HepG2 (cell line): ENCODE measurements around the gene STMN3. TPM values are rescaled to one million over a fixed set of nuclear protein-coding genes. Genes with fewer than 3 reads are reported as not detected.

Experiments used
- ATF7-NPFF ChIP-seq: sonication (generic); formaldehyde crosslinking; IDR thresholded peaks from 2 replicates; pipeline ENCODE4 v1.8.1; 2023; ENCODE audit warnings: mild to moderate bottlenecking, low read depth, missing genetic modification reagents, moderate library complexity
- CHD2 ChIP-seq: IDR thresholded peaks from 2 replicates; pipeline ENCODE4 v1.6.1; 2011; ENCODE audit warnings: low read depth, low read length, improper control_type of control experiment
- ESRRA ChIP-seq: sonication (generic); formaldehyde crosslinking; IDR thresholded peaks from 2 replicates; pipeline ENCODE4 v1.5.1; 2020; ENCODE audit warnings: mild to moderate bottlenecking, low read depth, missing genetic modification reagents
- FOXK2 ChIP-seq: fragments of 450-650 bp; IDR thresholded peaks from 2 replicates; pipeline ENCODE4 v1.6.1; 2016
- HNRNPK ChIP-seq: fragments of 200-400 bp; formaldehyde crosslinking; IDR thresholded peaks from 2 replicates; pipeline ENCODE4 v1.6.1; 2018; ENCODE audit warnings: low read length, low read depth, moderate library complexity, mild to moderate bottlenecking; ENCODE audit not compliant: poor library complexity, severe bottlenecking
- LCORL ChIP-seq, 2 experiments: fragments of 450-650 bp in 1 of 2; sonication (generic) in 1 of 2; formaldehyde crosslinking in 1 of 2; IDR thresholded peaks; 2 replicates each; pipeline versions ENCODE4 v1.5.0 to v1.6.1; 2017 to 2020; ENCODE audit warnings: antibody characterized with exemption in 1 of 2, missing genetic modification reagents in 1 of 2
- NAIF1 ChIP-seq: sonication (generic); formaldehyde crosslinking; IDR thresholded peaks from 2 replicates; pipeline ENCODE4 v1.5.0; 2020; ENCODE audit warnings: mild to moderate bottlenecking, missing genetic modification reagents, borderline replicate concordance
- RBAK ChIP-seq: sonication (generic); formaldehyde crosslinking; IDR thresholded peaks from 2 replicates; pipeline ENCODE4 v1.5.1; 2020; ENCODE audit warnings: mild to moderate bottlenecking, missing genetic modification reagents
- SOX5 ChIP-seq: IDR thresholded peaks from 2 replicates; pipeline ENCODE4 v1.6.1; 2016; ENCODE audit warnings: borderline replicate concordance
- THAP11 ChIP-seq: IDR thresholded peaks from 2 replicates; pipeline ENCODE4 v1.6.1; 2016; ENCODE audit warnings: missing biosample characterization, missing genetic modification reagents
- UBTF ChIP-seq: sonication (generic); formaldehyde crosslinking; IDR thresholded peaks from 2 replicates; pipeline ENCODE4 v1.4.0; 2020; ENCODE audit warnings: mild to moderate bottlenecking, missing genetic modification reagents
- YEATS2 ChIP-seq: sonication (generic); formaldehyde crosslinking; IDR thresholded peaks from 2 replicates; pipeline ENCODE4 v1.4.0; 2020; ENCODE audit warnings: missing genetic modification reagents, borderline replicate concordance
- ZBTB7A ChIP-seq: sonication (generic); formaldehyde crosslinking; IDR thresholded peaks from 2 replicates; pipeline ENCODE4 v1.8.0; 2022; ENCODE audit warnings: mild to moderate bottlenecking, missing genetic modification reagents
- ZBTB7B ChIP-seq: sonication (generic); formaldehyde crosslinking; IDR thresholded peaks from 2 replicates; pipeline ENCODE4 v1.4.0; 2020; ENCODE audit warnings: missing genetic modification reagents
- ZNF354B ChIP-seq: sonication (generic); formaldehyde crosslinking; IDR thresholded peaks from 2 replicates; pipeline ENCODE4 v1.8.0; 2022; ENCODE audit warnings: mild to moderate bottlenecking, missing genetic modification reagents
- ZNF780A ChIP-seq: sonication (generic); formaldehyde crosslinking; IDR thresholded peaks from 2 replicates; pipeline ENCODE4 v1.8.0; 2022; ENCODE audit warnings: mild to moderate bottlenecking, missing genetic modification reagents, moderate library complexity
- ZSCAN20 ChIP-seq: sonication (generic); formaldehyde crosslinking; IDR thresholded peaks from 2 replicates; pipeline ENCODE4 v1.4.0; 2020; ENCODE audit warnings: missing genetic modification reagents, mild to moderate bottlenecking, borderline replicate concordance
- ZXDC ChIP-seq: sonication (generic); formaldehyde crosslinking; IDR thresholded peaks from 2 replicates; pipeline ENCODE4 v1.5.0; 2020; ENCODE audit warnings: mild to moderate bottlenecking, missing genetic modification reagents
- polyA plus RNA-seq, 8 experiments: library from polyadenylated mRNA; depleted of rRNA in 3 of 8; stranded (reverse) in 7 of 8; unstranded in 1 of 8; fragments of >200 nt; fragmentation: Illumina TruSeq in 4 of 8; extraction: Trizol in 4 of 8; gene quantifications; 2 replicates each; pipeline versions ENCODE4 v1.2.1 to v1.2.3, GENCODE V29; 2011 to 2016; ENCODE audit warnings: low read depth in 4 of 8, missing spikeins in 1 of 8, mixed read lengths in 1 of 8; ENCODE audit not compliant: insufficient read depth in 1 of 8
- total RNA-seq, 5 experiments: library from RNA; depleted of rRNA; stranded (reverse); fragments of >200 nt; fragmentation: Illumina TruSeq; extraction: Trizol; gene quantifications; 2 replicates each; pipeline ENCODE4 v1.2.3, GENCODE V29; 2016; ENCODE audit warnings: low read depth in 1 of 5
- TF ChIP-seq, protein P1 (sequence below): sonication (generic); formaldehyde crosslinking; IDR thresholded peaks from 2 replicates; pipeline ENCODE4 v1.4.0; 2020; ENCODE audit warnings: mild to moderate bottlenecking, missing genetic modification reagents
- TF ChIP-seq, protein P2 (sequence below): sonication (generic); formaldehyde crosslinking; IDR thresholded peaks from 2 replicates; pipeline ENCODE4 v1.8.0; 2022; ENCODE audit warnings: low read depth, missing genetic modification reagents

Gene STMN3
- total and polyA plus RNA-seq, 2 of the 13 experiments (the other 11 are each of a cell fraction or from before 2014, with no cell fraction given), result 21.0 to 48.3 TPM

GRCh38 chr20:63652192-63652980 is 838 bp downstream of the STMN3 start (continued):
- no peak for TF ChIP-seq YEATS2 (CRISPR knock-in tag)
- TF ChIP-seq RBAK (CRISPR knock-in tag), result no peak
- TF ChIP-seq ZXDC, result no peak
- 0 out of 2 replicates have a peak, but pooled peaks have one; percentile 72 for TF ChIP-seq ZNF354B (CRISPR knock-in tag)
- TF ChIP-seq THAP11 (CRISPR knock-in tag), result peak; percentile 30; the same call in 1 of the 2 replicates
- TF ChIP-seq NAIF1, result no peak; the same call in 1 of the 2 replicates
- no peak for TF ChIP-seq FOXK2
- TF ChIP-seq, protein P1, sequence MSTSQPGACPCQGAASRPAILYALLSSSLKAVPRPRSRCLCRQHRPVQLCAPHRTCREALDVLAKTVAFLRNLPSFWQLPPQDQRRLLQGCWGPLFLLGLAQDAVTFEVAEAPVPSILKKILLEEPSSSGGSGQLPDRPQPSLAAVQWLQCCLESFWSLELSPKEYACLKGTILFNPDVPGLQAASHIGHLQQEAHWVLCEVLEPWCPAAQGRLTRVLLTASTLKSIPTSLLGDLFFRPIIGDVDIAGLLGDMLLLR (CRISPR knock-in tag), result peak; percentile 40; the same call in 1 of the 2 replicates
- TF ChIP-seq, protein P2, sequence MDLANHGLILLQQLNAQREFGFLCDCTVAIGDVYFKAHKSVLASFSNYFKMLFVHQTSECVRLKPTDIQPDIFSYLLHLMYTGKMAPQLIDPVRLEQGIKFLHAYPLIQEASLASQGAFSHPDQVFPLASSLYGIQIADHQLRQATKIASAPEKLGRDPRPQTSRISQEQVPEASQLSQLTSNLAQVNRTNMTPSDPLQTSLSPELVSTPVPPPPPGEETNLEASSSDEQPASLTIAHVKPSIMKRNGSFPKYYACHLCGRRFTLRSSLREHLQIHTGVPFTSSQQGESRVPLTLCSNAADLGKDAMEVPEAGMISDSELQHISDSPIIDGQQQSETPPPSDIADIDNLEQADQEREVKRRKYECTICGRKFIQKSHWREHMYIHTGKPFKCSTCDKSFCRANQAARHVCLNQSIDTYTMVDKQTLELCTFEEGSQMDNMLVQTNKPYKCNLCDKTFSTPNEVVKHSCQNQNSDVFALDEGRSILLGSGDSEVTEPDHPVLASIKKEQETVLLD (CRISPR knock-in tag), result 0 out of 2 replicates have a peak, but pooled peaks have one; percentile 41
- TF ChIP-seq HNRNPK, result peak; percentile 48
- no peak for TF ChIP-seq CHD2
- TF ChIP-seq ZSCAN20 (CRISPR knock-in tag), result peak; percentile 94; the same call in 1 of the 2 replicates
- TF ChIP-seq UBTF (CRISPR knock-in tag), result peak; percentile 27; the same call in 1 of the 2 replicates
- TF ChIP-seq ZBTB7A (CRISPR knock-in tag), result peak; percentile 52; the same call in 1 of the 2 replicates
- TF ChIP-seq LCORL (IDR thresholded peaks at IDR 0.05), result no peak
- peak; percentile 64; the same call in 1 of the 2 replicates for TF ChIP-seq LCORL (CRISPR knock-in tag; IDR thresholded peaks at IDR 0.05)
- peak; percentile 55 for TF ChIP-seq ATF7-NPFF (CRISPR knock-in tag)
- no peak; the same call in 1 of the 2 replicates for TF ChIP-seq ESRRA
- peak; percentile 24; the same call in 1 of the 2 replicates for TF ChIP-seq ZNF780A (CRISPR knock-in tag)
- peak; percentile 81 for TF ChIP-seq ZBTB7B (CRISPR knock-in tag)
- 0 out of 2 replicates have a peak, but pooled peaks have one; percentile 20 for TF ChIP-seq SOX5 (CRISPR knock-in tag)
